GM08714 (cell line): ENCODE results near the gene GLI1.
A peak's percentile ranks its signal among the peaks of the same experiment; 100 is the strongest.

Experiments
- H3K4me3 ChIP-seq: fragments of 200-500 bp; sonication (Bioruptor generic); 2 replicates; pipeline ENCODE4 v1.5.1; 2014; ENCODE audit warnings: mild to moderate bottlenecking, low read length, inconsistent platforms
- ZNF274 ChIP-seq: IDR thresholded peaks from 2 replicates; pipeline ENCODE4 v1.6.1; 2012; ENCODE audit warnings: mild to moderate bottlenecking, low read depth, low read length

Gene GLI1

GRCh38 chr12:57452181-57452936 lies 7.2 kb upstream of the GLI1 start:
- H3K4me3 ChIP-seq = no peak overlapping the region
- no peak for TF ChIP-seq ZNF274

GRCh38 chr12:57452937-57453509 lies 6.6 kb upstream of the GLI1 start:
- no peak overlapping the region for H3K4me3 ChIP-seq
- TF ChIP-seq ZNF274 = no peak

DNA sequence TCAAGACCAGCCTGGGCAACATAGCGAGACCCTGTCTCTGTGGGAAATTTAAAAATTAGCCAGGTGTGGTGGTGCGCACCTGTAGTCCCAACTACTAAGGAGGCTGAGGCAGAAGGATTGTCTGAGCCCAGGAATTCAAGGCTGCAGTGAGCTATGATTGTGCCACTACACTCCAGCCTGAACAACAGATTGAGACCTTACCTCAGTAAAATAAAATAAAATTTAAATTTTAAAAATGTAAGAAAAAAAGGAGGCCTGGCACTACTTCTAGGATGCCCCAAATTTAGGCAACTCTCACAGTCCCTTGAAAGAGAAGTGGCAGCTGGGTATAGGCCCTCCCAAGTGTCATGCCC lies 5.4 kb upstream of the GLI1 start:
- no peak for TF ChIP-seq ZNF274
- no peak overlapping the region for H3K4me3 ChIP-seq

GRCh38 chr12:57454566-57455373 lies 4.8 kb upstream of the GLI1 start, which contains the start of gene INHBE:
Gene INHBE, plus strand, starts transcription at chr12:57455307. Its CDS starts 230 bp downstream, at chr12:57455537.
- TF ChIP-seq ZNF274 = no peak
- no peak within 1 kb of the TSS for H3K4me3 ChIP-seq

- TF ChIP-seq ZNF274 = no peak
- no peak overlapping the region for H3K4me3 ChIP-seq
Measured at GRCh38 chr12:57455374-57456144, 4.0 kb upstream of the GLI1 start.

GRCh38 chr12:57456145-57456700 lies 3.4 kb upstream of the GLI1 start:
- TF ChIP-seq ZNF274 = no peak
- H3K4me3 ChIP-seq = no peak overlapping the region

GRCh38 chr12:57456737-57457490 lies 2.7 kb upstream of the GLI1 start:
- TF ChIP-seq ZNF274 = no peak
- H3K4me3 ChIP-seq = no peak overlapping the region

DNA sequence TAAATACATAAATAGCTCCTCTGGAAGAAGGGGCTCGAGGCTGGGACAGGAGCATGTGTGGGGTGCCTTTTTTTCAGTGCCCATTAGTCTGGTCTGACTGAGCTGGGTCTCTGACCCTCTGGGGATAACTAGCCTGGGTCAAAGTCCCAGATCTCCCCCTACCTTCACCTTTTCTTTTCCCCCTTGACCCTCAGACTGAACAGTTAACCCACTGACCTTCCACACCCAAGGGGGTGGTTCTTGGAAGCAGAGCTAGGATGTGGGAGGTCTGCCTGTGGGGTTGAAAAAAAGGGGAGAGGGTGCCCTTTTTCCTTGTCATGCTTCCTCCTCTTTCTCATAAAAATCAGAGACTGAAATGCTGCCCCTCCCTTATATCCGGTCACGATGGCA lies 925 bp upstream of the GLI1 start:
- no peak for TF ChIP-seq ZNF274
- peak overlapping the region; percentile 87; the same call in 1 of the 2 replicates for H3K4me3 ChIP-seq

- peak overlapping the region; percentile 87 for H3K4me3 ChIP-seq
- no peak for TF ChIP-seq ZNF274
Measured at GRCh38 chr12:57459055-57459749, 383 bp upstream of the GLI1 start.

DNA sequence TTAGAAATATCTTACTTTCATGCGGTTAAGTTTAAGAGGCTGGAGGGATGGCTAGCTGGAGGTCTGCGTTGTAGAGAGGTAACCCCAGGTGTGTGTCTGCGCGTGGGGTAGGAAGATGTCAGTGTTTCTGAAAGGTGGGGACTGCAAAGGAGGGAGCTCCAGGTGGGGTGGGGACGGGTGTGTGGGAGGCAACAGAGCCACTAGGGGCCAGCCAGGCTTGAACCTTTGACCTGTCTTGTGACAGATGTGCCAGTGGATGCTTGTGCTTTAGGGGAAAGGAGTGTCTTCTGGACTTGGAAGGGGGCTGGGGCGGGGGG lies 841 bp downstream of the GLI1 start:
- H3K4me3 ChIP-seq = peak overlapping the region; percentile 2; the same call in 1 of the 2 replicates
- TF ChIP-seq ZNF274 = no peak

DNA sequence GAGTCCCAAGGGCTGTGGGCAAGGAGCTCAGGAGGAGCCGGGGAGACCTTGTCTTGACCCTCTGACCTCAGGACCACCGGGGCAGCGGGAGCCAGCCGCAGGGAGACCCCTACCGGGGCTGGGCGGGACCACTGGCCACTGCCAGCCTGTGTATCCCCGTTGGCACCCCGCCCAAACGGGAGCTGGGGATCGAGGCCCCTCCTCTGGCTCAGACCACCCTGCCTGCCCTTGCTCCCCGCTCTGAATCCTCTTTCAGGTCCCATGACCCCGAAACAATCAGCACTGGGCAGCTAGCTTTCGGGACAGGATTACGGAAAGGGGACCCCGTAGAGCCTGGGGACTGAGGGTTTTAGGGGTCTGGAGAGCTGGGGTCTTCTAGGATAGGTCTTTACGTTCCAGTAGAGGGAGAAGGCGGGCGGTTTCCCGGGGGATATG lies 1.3 kb downstream of the GLI1 start:
- TF ChIP-seq ZNF274 = no peak

DNA sequence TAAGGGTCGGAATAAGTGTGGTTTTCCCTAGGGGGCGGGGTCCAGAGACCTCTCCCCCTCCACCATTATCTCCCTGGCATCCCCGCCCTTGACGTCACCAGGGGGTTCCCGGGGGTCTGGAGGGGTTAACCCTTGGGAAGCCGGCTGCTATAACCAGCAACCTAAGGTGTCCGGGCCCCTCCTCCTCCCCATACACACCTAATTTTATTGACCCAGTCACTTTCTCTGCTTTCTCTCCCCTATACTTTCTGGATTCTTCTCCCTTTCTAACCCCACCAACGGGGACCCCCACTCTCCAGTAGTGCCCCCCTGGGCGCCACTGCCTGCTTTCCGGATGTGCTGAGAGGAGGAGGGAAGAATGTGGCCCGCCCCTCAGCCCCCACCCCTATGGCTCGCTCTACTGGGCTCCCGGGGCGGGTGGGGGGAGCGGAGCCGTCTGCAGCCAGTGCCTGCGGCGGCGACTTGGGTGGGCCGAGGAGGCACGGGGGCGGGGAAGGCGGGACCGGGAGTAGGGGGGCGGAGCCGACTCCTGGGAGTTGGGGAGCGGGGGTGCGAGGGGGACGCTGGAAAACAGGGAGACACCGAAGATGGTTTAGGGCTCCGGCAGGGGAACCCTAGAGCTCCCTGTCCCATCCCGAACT lies 1.8 kb downstream of the GLI1 start:
- TF ChIP-seq ZNF274 = no peak
- peak overlapping the region; percentile 73 for H3K4me3 ChIP-seq

More for the DNA sequence above, 1.3 kb downstream of the GLI1 start:
- peak overlapping the region; percentile 41; the same call in 1 of the 2 replicates for H3K4me3 ChIP-seq
